ENCODE data around the gene ONECUT1.

The ONECUT1 gene

GRCh38 chr15:52733088-52733487, 57.0 kb downstream of the ONECUT1 start (continued):
- TF ChIP-seq PPARA (CRISPR knock-in tag; IDR thresholded peaks at IDR 0.05; ENCODE audit: borderline replicate concordance) (no peak), TOX (CRISPR knock-in tag; IDR thresholded peaks at IDR 0.05; ENCODE audit: borderline replicate concordance) (no peak), CREB5 (CRISPR knock-in tag; IDR thresholded peaks at IDR 0.05; ENCODE audit: low read depth) (no peak), TCF4 (CRISPR knock-in tag; IDR thresholded peaks at IDR 0.05; ENCODE audit: borderline replicate concordance) (no peak), ZC3H10 (CRISPR knock-in tag; IDR thresholded peaks at IDR 0.05) (no peak), ISL1 (CRISPR knock-in tag; IDR thresholded peaks at IDR 0.05) (no peak), ZNF70 (CRISPR knock-in tag; IDR thresholded peaks at IDR 0.05) (no peak), ZNF565 (CRISPR knock-in tag; conservative IDR thresholded peaks at IDR 0.05; ENCODE audit: low read depth) (no peak), OSR1 (CRISPR knock-in tag; IDR thresholded peaks at IDR 0.05) (no peak), SNAI2 (CRISPR knock-in tag; IDR thresholded peaks at IDR 0.05) (no peak), TSHZ2 (CRISPR knock-in tag; IDR thresholded peaks at IDR 0.05) (no peak), BACH2 (CRISPR knock-in tag; IDR thresholded peaks at IDR 0.05; ENCODE audit: borderline replicate concordance) (no peak), ZFP3 (CRISPR knock-in tag; IDR thresholded peaks at IDR 0.05) (no peak), ZNF8 (CRISPR knock-in tag; IDR thresholded peaks at IDR 0.05) (no peak), CSDC2 (CRISPR knock-in tag; IDR thresholded peaks at IDR 0.05) (no peak)

GRCh38 chr15:52732551-52732950, 57.6 kb downstream of the ONECUT1 start:
- TF ChIP-seq PPARA (CRISPR knock-in tag; IDR thresholded peaks at IDR 0.05; ENCODE audit: borderline replicate concordance) (no peak), ZFP3 (CRISPR knock-in tag; IDR thresholded peaks at IDR 0.05) (no peak), POU6F1 (CRISPR knock-in tag; IDR thresholded peaks at IDR 0.05; ENCODE audit: borderline replicate concordance, low read depth) (no peak), OSR1 (CRISPR knock-in tag; IDR thresholded peaks at IDR 0.05) (no peak), BACH2 (CRISPR knock-in tag; IDR thresholded peaks at IDR 0.05; ENCODE audit: borderline replicate concordance) (no peak), PATZ1 (CRISPR knock-in tag; IDR thresholded peaks at IDR 0.05; ENCODE audit: borderline replicate concordance) (no peak), ZNF70 (CRISPR knock-in tag; IDR thresholded peaks at IDR 0.05) (no peak), CSDC2 (CRISPR knock-in tag; IDR thresholded peaks at IDR 0.05) (no peak), ZNF8 (CRISPR knock-in tag; IDR thresholded peaks at IDR 0.05) (no peak), ARNTL (CRISPR knock-in tag; IDR thresholded peaks at IDR 0.05; ENCODE audit: borderline replicate concordance, low read depth) (no peak), CSRNP3 (CRISPR knock-in tag; IDR thresholded peaks at IDR 0.05) (no peak), ZC3H10 (CRISPR knock-in tag; IDR thresholded peaks at IDR 0.05) (no peak), ZNF565 (CRISPR knock-in tag; conservative IDR thresholded peaks at IDR 0.05; ENCODE audit: low read depth) (no peak), CREB5 (CRISPR knock-in tag; IDR thresholded peaks at IDR 0.05; ENCODE audit: low read depth) (no peak), ZFP30 (CRISPR knock-in tag; IDR thresholded peaks at IDR 0.05) (no peak), ESRRG (CRISPR knock-in tag; IDR thresholded peaks at IDR 0.05) (no peak), TCF4 (CRISPR knock-in tag; IDR thresholded peaks at IDR 0.05; ENCODE audit: borderline replicate concordance) (no peak)

More at GRCh38 chr15:52732551-52732950, 57.6 kb downstream of the ONECUT1 start:
- ATAC-seq: no peak

All from SK-N-SH treated with all-trans-retinoic acid at 6 μM for 48 hours (cell line).